Endometrial microvascular endothelial cells (primary cell): ENCODE data around the gene GPR42. TPM values are rescaled to one million over a fixed set of nuclear protein-coding genes. Genes with fewer than 3 reads are reported as not detected.

Experiments
- in situ Hi-C: cut with HindIII; loops from 2 replicates; pipeline ENCODE4 v1.10.0; 2017; ENCODE audit warnings: low sequenced_read_pairs, low pct_unique_long_range_greater_than_20kb; ENCODE audit errors: inconsistent ontology term
- total RNA-seq: library from RNA; depleted of rRNA; stranded (reverse); fragments of >200 nt; gene quantifications from one replicate; pipeline ENCODE4 v1.2.3, GENCODE V29; 2015; ENCODE audit errors: inconsistent ontology term

Gene GPR42
- total RNA-seq, 1 donor from 2014 or later: not detected

GRCh38 chr19:35409191-35409590 is 38.3 kb downstream of the GPR42 start:
- in situ Hi-C loops: no loop called here

DNA sequence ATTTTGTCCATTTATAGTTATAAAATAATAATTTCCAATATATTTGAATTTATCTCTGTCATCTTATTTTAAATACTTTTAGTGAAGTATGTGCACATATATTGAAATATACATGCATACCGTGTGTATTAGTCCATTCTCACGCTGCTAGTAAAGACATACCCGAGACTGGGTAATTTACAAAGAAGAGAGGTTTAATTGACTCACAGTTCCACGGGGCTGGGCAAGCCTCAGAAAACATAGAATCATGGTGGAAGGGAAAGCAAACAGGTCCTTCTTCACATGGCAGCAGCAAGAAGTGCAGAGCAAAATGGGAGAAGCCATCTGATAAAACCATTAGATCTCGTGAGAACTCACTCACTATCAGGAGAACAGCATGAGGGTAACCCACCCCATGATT is 39.6 kb downstream of the GPR42 start:
- in situ Hi-C loops: no loop called here

GRCh38 chr19:35414442-35414841 is 43.6 kb downstream of the GPR42 start:
- in situ Hi-C loops: no loop called here

DNA sequence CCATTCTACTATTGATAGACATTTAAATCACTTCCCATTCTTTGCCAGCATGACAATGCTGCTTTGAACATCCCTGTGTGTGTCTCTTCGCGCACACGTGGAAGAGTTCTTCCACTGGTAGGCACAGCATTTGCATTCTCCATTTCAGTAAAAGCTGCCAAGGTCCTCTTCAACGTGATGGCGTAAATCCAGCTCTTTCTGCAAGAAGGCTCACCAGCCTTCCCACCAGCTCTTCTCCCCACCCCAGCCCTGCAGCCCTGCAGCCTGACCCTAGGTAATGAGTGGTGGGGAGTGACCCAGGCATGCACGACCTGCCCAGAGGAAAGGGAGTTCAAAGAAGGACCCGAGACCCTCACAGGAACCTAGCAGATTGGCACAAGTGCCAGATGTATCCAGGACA is 45.5 kb downstream of the GPR42 start:
- in situ Hi-C loops: no loop called here

GRCh38 chr19:35417278-35417677 is 46.4 kb downstream of the GPR42 start:
- in situ Hi-C loops: no loop called here

DNA sequence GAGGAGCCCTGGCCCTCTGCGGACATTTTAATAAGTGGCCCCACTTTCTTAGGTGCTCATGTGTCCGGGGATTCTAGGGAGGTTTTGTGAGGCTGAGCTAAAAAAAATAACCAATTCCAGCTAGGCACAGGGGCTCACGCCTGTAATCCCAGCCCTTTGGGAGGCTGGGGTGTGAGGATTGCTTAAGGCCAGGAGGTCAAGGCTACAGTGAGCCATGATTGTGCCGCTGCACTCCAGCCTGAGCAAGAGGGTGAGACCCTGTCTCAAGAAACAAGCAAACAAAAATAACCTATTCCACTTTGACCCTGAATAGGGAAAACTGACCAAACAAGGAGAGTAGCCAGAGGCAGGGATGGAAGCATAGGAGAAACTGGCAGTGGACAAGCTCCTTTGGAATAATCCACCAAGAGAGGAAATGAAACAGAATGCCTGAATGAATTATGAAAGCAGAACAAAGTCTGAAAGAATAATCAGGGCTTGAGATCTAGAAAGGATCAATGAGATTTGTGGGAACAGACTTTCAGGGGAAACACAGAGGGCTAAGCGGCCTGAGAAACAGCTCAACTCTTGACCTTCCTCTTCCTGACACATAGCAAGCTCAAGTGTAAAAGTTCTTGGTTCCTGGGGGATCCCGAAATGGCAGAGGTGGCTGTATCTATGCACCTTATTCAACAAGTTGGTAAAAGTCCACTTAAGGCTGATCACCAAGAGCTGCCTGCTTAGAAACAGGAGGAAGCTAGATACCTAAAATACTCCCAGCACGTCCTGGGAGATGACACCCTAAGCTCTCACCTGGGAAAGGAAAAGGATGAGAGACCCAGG is 47.1 kb downstream of the GPR42 start:
- in situ Hi-C loops: no loop called here

DNA sequence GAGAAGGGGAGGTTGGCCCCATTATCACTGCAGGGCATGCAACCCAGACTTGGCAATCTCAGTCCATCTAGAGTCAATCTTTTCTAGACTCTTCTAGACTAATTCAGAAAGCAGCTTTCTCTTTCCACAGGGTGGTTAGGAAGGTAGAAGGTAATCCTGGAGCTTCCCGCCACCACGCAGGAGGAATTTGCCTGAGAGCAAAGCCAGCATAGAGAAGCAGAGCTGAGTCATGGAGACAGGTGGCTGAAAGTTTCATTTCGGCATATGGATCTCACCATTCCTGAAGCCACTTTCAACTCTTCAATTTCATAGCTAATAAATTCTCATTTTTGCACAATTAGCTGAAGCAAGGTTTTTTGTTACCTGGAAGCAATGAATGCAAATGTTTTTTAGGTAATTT is 48.2 kb downstream of the GPR42 start:
- in situ Hi-C loops: no loop called here

GRCh38 chr19:35419805-35420204 is 48.9 kb downstream of the GPR42 start:
- in situ Hi-C loops: no loop called here

GRCh38 chr19:35421362-35421761 is 50.5 kb downstream of the GPR42 start:
- in situ Hi-C loops: no loop called here

Other genes starting within 250 kb of the GPR42 start
- gene LGI4, start 236.0 kb upstream of the GPR42 start, total RNA-seq: not detected
- not detected for gene FXYD1, start 232.2 kb upstream of the GPR42 start, total RNA-seq
- gene FXYD7, start 227.8 kb upstream of the GPR42 start, total RNA-seq: not detected
- gene FXYD5, start 216.3 kb upstream of the GPR42 start, total RNA-seq: 194 TPM
- not detected for gene FAM187B, start 142.3 kb upstream of the GPR42 start, total RNA-seq
- 0.09 TPM for gene LSR, start 122.1 kb upstream of the GPR42 start, total RNA-seq
- gene USF2, start 102.1 kb upstream of the GPR42 start, total RNA-seq: 61.4 TPM
- not detected for gene HAMP, start 88.5 kb upstream of the GPR42 start, total RNA-seq
- gene MAG, start 78.9 kb upstream of the GPR42 start, total RNA-seq: 16.0 TPM
- 5.8 TPM for gene CD22, start 41.9 kb upstream of the GPR42 start, total RNA-seq
- gene FFAR1, start 23.2 kb upstream of the GPR42 start, total RNA-seq: not detected
- not detected for gene FFAR3, start 12.6 kb upstream of the GPR42 start, total RNA-seq
- gene FFAR2, start 77.2 kb downstream of the GPR42 start, total RNA-seq: not detected
- gene KRTDAP, start 119.4 kb downstream of the GPR42 start, total RNA-seq: not detected
- not detected for gene DMKN, start 142.6 kb downstream of the GPR42 start, total RNA-seq
- gene SBSN, start 157.2 kb downstream of the GPR42 start, total RNA-seq: not detected
- not detected for gene GAPDHS, start 162.4 kb downstream of the GPR42 start, total RNA-seq
- gene TMEM147, start 174.6 kb downstream of the GPR42 start, total RNA-seq: 87.1 TPM
- not detected for gene ATP4A, start 192.6 kb downstream of the GPR42 start, total RNA-seq
- gene PMIS2, start 215.1 kb downstream of the GPR42 start, total RNA-seq: not detected
- 20.8 TPM for gene HAUS5, start 241.7 kb downstream of the GPR42 start, total RNA-seq